ENCODE data around the gene TMEM150B.

GRCh38 chr19:55283548-55284377, 41.4 kb downstream of the TMEM150B start, which contains the start of gene BRSK1:
- TF ChIP-seq EZH2 (IDR thresholded peaks at IDR 0.05; ENCODE audit: borderline replicate concordance, low read depth, low read length, poor library complexity, severe bottlenecking) (no peak), CTCF (conservative IDR thresholded peaks at IDR 0.05; ENCODE audit: low read depth, low read length) (no peak)

All from A673 (cell line).